NCI-H2196 (cell line): ENCODE data around the gene RGS8.

Experiments used
- DNase-seq: peaks from one replicate; lab custom pipeline; 2025; ENCODE audit not compliant: unreplicated experiment; lab: John Stamatoyannopoulos, UW

The RGS8 gene, protein sequence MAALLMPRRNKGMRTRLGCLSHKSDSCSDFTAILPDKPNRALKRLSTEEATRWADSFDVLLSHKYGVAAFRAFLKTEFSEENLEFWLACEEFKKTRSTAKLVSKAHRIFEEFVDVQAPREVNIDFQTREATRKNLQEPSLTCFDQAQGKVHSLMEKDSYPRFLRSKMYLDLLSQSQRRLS

GRCh38 chr1:182684116-182684828 is at the start of gene RGS8:
TSS of gene RGS8 (minus strand) at chr1:182684587. CDS start at chr1:182669649, 14,938 bp downstream.
- no peak for DNase-seq

- no peak for DNase-seq
These were observed 47.6 kb upstream of the RGS8 start for GRCh38 chr1:182731852-182732575.

DNA sequence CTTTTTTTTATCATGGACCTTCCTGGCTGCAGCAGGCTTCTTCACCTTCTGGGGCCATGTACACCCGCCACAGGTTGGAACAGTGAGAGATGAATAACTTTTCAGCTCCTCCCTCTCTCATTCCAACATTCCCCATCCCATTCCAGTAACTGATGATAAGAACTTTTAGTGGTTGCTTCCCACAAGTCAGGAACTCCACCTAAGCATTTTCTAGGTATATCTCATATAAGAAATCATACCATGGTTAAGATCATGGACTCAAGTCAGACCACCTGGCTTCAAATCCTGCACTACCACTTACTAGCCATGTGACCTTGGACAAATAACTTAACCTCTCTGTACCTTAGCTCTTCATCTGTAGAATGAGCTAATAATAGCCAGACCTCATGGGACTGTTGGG is 42.5 kb upstream of the RGS8 start:
- DNase-seq = no peak

DNA sequence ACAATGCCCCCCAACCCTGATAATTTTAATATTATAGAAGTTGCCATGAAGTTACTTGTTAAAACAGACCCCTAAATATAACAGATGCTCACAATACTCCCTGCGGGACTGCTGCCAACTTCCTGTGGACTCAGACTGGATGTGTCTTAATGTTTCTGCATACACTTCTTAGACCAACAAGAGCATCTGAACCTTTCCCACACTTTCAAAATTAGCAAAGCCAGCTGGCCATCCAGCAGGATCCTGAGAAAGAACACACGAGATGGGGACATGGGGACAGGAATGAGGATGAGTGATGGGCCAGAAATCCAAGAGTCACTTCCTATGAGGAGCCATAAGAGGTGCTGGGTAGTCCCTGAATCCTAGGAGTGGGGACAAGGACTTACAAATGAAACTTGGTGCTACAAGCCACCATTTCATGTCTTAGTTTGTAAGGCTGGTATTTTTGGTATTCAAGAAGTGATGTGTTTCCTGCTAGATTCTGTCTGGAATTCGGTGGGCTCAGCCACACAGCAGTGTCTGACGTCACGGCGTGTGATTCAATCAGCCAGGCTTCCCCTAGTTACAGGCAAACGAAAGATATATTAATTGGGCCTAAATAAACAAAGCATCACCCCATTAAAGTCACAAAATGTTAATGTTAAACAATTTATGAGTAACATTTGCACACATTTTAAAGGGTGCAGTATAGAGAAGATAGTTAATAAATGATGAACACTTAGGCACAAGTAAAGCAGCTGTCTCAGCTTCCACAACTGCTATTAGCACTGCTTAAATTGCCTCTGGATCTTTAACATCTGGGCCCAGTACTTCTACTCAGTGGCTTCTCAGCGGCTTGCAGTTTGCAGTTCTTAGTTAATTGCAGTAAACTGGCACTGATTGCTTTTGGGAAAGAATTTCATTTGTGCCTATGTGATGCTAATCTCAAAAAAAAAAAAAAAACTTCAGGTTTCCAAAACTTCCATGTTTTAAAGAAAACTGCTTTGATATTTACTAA is 41.2 kb upstream of the RGS8 start:
- DNase-seq = no peak

DNA sequence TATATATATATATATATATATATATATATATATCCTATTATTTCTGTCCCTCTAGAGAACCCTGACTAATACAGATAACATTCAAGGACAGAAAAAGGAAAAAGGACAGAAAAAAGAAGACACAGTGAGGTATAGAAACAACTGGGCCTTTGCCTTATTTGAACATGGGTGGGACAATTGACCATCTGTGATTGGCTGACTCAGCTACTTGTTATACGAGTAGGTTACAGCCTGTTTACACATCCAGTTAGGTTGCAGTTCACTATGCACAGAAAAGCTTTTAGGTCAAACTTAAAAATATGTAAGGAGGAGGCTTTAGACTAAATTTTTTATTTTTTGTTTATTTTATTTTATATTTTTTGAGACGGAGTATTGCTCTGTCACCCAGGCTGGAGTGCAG is 39.8 kb upstream of the RGS8 start:
- no peak for DNase-seq

- no peak for DNase-seq
These were observed 38.8 kb upstream of the RGS8 start for GRCh38 chr1:182723200-182723599.

DNA sequence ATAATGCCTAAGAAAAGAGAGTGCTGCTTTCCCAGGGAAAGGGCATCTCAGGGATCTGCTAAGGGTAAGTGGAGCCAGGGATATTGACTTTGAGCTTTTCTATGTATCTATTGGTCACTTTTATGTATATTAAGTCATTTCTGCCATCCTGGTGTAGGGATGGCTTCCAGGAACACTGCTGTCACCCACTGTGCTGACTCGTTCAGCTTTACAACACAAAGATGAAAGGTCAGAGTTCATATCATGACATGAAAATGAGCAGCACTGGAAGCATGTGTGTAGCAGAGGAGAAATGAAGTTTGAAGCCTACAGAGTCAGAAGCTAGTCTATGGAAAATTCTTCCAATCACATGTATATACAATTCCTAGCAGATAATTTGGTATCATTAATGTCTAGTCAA is 37.1 kb upstream of the RGS8 start:
- DNase-seq = no peak

GRCh38 chr1:182720463-182720862 is 36.1 kb upstream of the RGS8 start:
- DNase-seq = no peak

- DNase-seq = no peak
These were observed 35.2 kb upstream of the RGS8 start for GRCh38 chr1:182719553-182719952.

GRCh38 chr1:182718311-182718710 is 33.9 kb upstream of the RGS8 start:
- DNase-seq = no peak

DNA sequence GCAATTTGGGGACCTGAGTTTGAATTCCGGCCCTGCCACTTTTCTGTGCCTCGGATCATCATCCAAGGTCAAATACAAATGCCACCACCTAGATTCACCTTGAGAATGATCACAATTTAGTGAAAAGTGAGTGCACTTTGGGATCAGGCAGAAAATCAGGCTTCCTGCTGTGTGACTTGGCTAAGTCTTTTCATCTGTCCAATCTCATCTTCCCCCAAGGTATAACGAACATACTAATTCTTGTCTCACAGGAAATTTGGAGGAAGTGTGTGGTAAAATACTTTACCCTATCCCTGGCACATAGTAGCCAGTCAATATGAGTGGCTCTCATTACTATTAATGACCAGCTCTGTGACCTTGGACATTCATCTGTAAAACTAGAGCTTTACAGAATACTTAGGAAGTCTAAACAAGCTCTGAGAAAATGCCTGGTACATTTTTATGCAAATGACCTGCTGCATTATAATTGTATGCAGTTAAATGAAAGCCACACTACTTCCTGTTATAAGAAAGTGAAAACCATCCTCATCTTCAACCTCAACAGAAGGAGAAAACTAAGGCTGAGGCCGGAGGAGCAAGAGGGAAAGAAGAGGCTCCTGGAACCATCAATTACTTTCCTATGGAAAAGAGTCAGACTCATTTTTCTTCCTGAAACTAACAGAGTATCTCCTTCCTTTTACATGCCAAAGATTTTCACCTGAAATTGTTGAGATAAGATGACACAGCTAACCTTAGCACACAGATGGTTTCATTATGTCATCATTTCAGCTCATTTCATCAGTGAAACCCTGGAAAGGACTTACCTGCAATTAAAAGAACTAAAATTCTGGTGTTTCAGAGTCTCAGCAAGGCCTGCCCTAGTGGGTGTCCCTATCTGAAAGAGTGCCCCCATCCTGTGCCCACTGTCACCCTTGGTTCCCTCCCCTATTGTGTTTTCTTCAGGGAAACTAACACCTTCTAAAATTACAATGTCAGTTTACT is 32.6 kb upstream of the RGS8 start:
- no peak for DNase-seq

- no peak for DNase-seq
These were observed 31.1 kb upstream of the RGS8 start for GRCh38 chr1:182715531-182715930.

DNA sequence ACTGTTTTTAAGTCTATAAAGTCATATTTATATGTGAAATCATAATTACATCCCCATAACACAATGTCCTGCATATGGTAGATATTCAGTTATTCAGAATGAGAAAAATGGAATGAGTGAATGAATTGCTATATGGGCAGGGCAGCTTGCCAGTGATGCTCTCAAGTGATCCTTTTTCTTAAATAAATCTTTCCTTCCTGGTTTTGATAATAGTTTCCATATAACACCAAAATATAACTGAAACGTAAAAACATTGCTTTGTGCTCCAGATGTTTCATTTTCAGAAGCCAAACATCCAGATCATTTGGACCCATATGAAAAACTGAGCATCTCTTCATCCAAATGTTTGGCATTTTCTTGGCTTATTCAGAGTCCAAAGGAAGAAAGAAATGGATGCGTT is 30.2 kb upstream of the RGS8 start:
- no peak for DNase-seq

GRCh38 chr1:182713939-182714338 is 29.6 kb upstream of the RGS8 start:
- no peak for DNase-seq

- DNase-seq = no peak
These were observed 29.1 kb upstream of the RGS8 start for GRCh38 chr1:182713492-182713891.

DNA sequence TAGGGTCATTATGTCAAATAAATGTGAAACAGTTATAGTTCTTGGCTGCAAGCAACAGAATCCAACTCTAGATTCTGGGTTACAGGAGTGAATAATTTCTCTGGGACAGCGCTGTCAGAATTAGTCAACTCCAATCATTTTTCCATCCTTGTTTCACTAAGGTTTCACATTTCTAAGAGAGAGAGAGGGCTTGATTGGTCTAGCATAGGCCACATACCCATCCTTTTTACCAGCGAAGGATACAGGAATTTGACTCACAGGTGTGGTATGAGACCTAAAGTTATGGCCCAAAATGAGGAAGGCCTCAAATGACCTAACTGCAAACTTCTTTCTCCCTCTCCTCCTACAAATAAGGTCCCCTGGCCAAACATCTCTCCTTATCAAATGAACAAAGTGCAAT is 25.5 kb upstream of the RGS8 start:
- no peak for DNase-seq

- DNase-seq = no peak
These were observed 24.9 kb upstream of the RGS8 start for GRCh38 chr1:182709225-182709764.

DNA sequence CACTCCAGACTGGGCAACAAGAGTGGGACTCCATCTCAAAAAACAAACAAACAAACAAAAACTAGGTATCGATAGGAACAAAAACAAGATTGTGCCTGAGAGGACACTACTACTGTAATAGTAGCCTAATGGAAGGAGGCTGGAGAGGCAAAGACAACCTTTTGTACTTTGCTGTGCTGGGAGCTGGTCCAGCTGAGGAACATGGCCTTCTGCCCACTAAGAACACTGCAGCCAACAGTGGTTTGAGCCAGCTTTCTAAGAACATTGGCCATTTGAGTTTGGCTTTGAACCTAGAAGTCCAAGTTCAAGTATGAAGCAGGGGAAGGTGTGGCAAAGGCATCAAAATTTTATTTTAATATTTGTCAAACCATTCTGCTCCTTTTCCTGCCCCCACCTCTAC is 22.7 kb upstream of the RGS8 start:
- DNase-seq = peak; percentile 12

GRCh38 chr1:182704677-182705076 is 20.3 kb upstream of the RGS8 start:
- no peak for DNase-seq

DNA sequence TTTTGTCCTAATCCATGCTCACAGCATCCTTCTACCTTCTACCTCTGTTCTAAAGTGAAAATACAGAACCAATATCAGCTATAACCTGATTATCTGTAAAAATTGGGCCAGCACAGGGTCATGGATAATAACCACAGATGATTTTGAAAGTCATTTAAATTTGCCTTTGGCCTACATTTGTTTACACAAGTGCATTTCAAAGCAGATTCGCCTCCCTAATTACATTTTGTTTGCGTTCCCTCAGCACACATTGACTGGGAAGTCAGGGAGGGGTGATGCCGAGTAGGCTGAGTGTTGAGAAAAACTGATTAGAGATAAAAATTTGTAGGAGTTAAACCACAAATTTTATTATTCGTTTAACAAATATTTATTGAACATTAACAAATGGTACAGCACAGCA is 19.2 kb upstream of the RGS8 start:
- DNase-seq = no peak
